MM.1S (cell line): ENCODE measurements around the gene RPS6KC1.
"Not testable (repeated sequence)": the region's sequence is repeated elsewhere in the genome, so short reads cannot be mapped to it uniquely, and the experiment has no call there.

ENCODE experiments used
- CTCF ChIP-seq: fragments of 300-600 bp; sonication (generic); IDR thresholded peaks from 2 replicates; pipeline ENCODE4 v1.5.1; 2016; ENCODE audit warnings: antibody characterized with exemption, low read length, mixed read lengths
- EZH2 ChIP-seq: fragments of 300-600 bp; sonication (generic); optimal IDR thresholded peaks from 2 replicates; pipeline ENCODE3; 2017; ENCODE audit warnings: low read depth, mild to moderate bottlenecking, antibody characterized with exemption, low read length, mixed read lengths
- EZH2phosphoT487 ChIP-seq: fragments of 300-600 bp; sonication (generic); IDR thresholded peaks from 2 replicates; pipeline ENCODE4 v1.6.1; 2018; ENCODE audit warnings: antibody characterized with exemption, low read length

GRCh38 chr1:213160442-213160841 lies 109.4 kb downstream of the RPS6KC1 start:
- not testable (repeated sequence) for TF ChIP-seq CTCF, EZH2, EZH2phosphoT487
